ENCODE results near the gene VSTM4. TPM values are rescaled to one million over a fixed set of nuclear protein-coding genes. Genes with fewer than 3 reads are reported as not detected.

Gene VSTM4
- total RNA-seq, 4 donors from 2014 or later = 4.0 to 6.0 (median 4.6) TPM

DNA sequence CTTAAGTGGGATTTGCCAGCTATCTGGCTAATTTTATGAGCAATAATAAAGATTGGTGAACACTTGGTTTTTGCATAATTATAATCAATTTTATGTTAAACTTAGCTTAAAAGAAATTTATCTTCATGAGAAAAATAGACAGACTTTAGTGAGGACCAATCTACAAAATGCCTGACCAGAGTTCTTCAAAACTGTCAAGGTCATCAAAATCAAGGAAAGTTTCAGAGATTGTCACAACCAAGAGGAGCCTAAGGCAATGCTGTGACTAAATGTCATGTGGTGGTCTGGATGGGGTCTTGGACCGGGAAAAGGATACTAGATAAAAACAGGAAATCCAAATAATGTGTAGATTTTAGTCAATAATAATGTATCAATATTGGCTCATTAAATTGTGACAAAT, 36.2 kb upstream of the VSTM4 start:
- H3K4me1 ChIP-seq = no peaks in the 10 kb centered on the region
- H3K9me3 ChIP-seq = peaks cover 7% of the 10 kb centered on the region
- no peaks in the 10 kb centered on the region for H3K36me3 ChIP-seq
- no peaks in the 10 kb centered on the region for H3K27me3 ChIP-seq
- H3K4me3 ChIP-seq = no peak overlapping the region
- 86% methylated on average over 1 of the region's 1 CpG for WGBS
- TF ChIP-seq POLR2AphosphoS5 (IDR thresholded peaks at IDR 0.05) (no peak), EP300 (IDR thresholded peaks at IDR 0.05) (no peak), POLR2A (IDR thresholded peaks at IDR 0.05) (no peak)
- TF ChIP-seq, protein P1, sequence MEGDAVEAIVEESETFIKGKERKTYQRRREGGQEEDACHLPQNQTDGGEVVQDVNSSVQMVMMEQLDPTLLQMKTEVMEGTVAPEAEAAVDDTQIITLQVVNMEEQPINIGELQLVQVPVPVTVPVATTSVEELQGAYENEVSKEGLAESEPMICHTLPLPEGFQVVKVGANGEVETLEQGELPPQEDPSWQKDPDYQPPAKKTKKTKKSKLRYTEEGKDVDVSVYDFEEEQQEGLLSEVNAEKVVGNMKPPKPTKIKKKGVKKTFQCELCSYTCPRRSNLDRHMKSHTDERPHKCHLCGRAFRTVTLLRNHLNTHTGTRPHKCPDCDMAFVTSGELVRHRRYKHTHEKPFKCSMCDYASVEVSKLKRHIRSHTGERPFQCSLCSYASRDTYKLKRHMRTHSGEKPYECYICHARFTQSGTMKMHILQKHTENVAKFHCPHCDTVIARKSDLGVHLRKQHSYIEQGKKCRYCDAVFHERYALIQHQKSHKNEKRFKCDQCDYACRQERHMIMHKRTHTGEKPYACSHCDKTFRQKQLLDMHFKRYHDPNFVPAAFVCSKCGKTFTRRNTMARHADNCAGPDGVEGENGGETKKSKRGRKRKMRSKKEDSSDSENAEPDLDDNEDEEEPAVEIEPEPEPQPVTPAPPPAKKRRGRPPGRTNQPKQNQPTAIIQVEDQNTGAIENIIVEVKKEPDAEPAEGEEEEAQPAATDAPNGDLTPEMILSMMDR (IDR thresholded peaks at IDR 0.05) = no peak
- H3K27ac ChIP-seq = no peak overlapping the region
- no peak for DNase-seq (ENCODE audit: low spot score in 2 of 2)

DNA sequence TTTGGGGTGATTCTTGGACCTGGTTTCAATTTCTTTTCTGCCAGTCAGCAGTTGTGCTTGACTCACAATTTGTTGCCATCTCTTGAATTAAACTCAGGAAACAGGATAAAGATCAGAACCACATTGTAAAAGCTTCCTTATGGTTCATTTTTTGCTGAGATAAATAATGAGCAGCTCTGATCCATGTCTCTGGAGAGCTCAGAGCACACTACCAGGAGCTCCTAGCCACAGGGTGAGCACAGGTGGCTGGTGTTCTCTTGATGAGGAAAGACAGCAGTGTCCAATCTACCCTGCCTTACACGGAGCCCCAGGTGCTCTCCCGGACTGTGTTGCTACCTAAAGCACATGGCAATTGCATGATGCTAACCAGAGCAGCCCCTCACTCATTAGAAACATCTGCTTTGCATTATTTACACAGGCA, 35.7 kb upstream of the VSTM4 start:
- 29% methylated on average over 2 of the region's 2 CpGs for WGBS
- no peak for DNase-seq (ENCODE audit: low spot score in 2 of 2)
- TF ChIP-seq POLR2AphosphoS5 (IDR thresholded peaks at IDR 0.05) (no peak), EP300 (IDR thresholded peaks at IDR 0.05) (no peak)
- TF ChIP-seq, protein P1 (IDR thresholded peaks at IDR 0.05) = no peak
- Histone ChIP-seq H3K4me3 (no peak overlapping the region), H3K27me3 (no peaks in the 10 kb centered on the region), H3K4me1 (no peaks in the 10 kb centered on the region), H3K27ac (no peak overlapping the region), H3K36me3 (no peaks in the 10 kb centered on the region), H3K9me3 (peaks cover 7% of the 10 kb centered on the region)

DNA sequence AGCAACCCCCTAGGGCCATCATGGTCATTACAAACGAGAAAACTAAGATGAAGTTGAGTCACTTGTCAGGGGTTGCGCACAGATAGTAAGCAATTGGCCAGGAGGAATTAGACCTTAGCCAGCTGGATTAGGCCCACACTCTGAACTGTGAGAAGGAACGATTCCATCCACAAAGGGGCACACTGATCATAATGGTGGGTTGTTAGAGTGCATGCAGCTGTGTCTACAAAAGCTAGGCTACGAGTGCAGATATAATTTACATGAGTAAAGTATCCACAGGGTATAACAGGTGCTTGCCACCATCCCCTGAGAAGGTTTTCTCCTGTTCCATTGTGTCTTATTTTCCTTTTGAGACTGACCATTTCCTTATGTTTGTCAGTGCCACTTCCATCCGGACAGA, 35.1 kb upstream of the VSTM4 start:
- Histone ChIP-seq H3K4me1 (no peaks in the 10 kb centered on the region), H3K27ac (no peak overlapping the region), H3K27me3 (no peaks in the 10 kb centered on the region), H3K4me3 (no peak overlapping the region), H3K9me3 (peaks cover 7% of the 10 kb centered on the region), H3K36me3 (no peaks in the 10 kb centered on the region)
- 59% methylated on average over 5 of the region's 5 CpGs for WGBS
- TF ChIP-seq, protein P1 (IDR thresholded peaks at IDR 0.05) = no peak
- no peak for DNase-seq (ENCODE audit: low spot score in 2 of 2)

GRCh38 chr10:49149881-49150280, 34.6 kb upstream of the VSTM4 start:
- no peaks in the 10 kb centered on the region for H3K27me3 ChIP-seq
- H3K36me3 ChIP-seq = no peaks in the 10 kb centered on the region
- no peaks in the 10 kb centered on the region for H3K4me1 ChIP-seq
- no peak for TF ChIP-seq EP300 (IDR thresholded peaks at IDR 0.05)
- TF ChIP-seq, protein P1 (IDR thresholded peaks at IDR 0.05) = no peak
- no peak for TF ChIP-seq POLR2AphosphoS5 (IDR thresholded peaks at IDR 0.05)
- TF ChIP-seq POLR2A (IDR thresholded peaks at IDR 0.05) = no peak
- H3K9me3 ChIP-seq = peaks cover 7% of the 10 kb centered on the region
- WGBS = 89% methylated on average over 3 of the region's 3 CpGs
- no peak for DNase-seq (ENCODE audit: low spot score in 2 of 2)
- H3K4me3 ChIP-seq = no peak overlapping the region
- no peak overlapping the region for H3K27ac ChIP-seq

- peaks cover 7% of the 10 kb centered on the region for H3K9me3 ChIP-seq
- peaks cover 15% of the 10 kb centered on the region for H3K4me1 ChIP-seq
- no peaks in the 10 kb centered on the region for H3K36me3 ChIP-seq
- no peak overlapping the region for H3K27ac ChIP-seq
- WGBS = 53% methylated on average over 2 of the region's 2 CpGs
- TF ChIP-seq EP300 (IDR thresholded peaks at IDR 0.05) = no peak
- TF ChIP-seq, protein P1 (IDR thresholded peaks at IDR 0.05) = no peak
- no peak for TF ChIP-seq POLR2A (IDR thresholded peaks at IDR 0.05)
- TF ChIP-seq POLR2AphosphoS5 (IDR thresholded peaks at IDR 0.05) = no peak
- DNase-seq (ENCODE audit: low spot score in 2 of 2) = no peak
- no peaks in the 10 kb centered on the region for H3K27me3 ChIP-seq
- no peak overlapping the region for H3K4me3 ChIP-seq
Observed at GRCh38 chr10:49144058-49144720, 28.9 kb upstream of the VSTM4 start.

All from suprapubic skin (tissue), 4 donors.